Osteocyte (in vitro differentiated cells): ENCODE data around the gene HEBP2. TPM values are rescaled to one million over a fixed set of nuclear protein-coding genes. Genes with fewer than 3 reads are reported as not detected.

Experiments used
- DNase-seq: peaks from one replicate; pipeline ENCODE4 v3.0.0; 2021; ENCODE audit warnings: mixed read lengths; ENCODE audit not compliant: unreplicated experiment; ENCODE audit errors: extremely low spot score
- H3K27ac Mint-ChIP-seq: one replicate; pipeline ENCODE4 v1.8.0; 2021; ENCODE audit warnings: mild to moderate bottlenecking, mixed read lengths; ENCODE audit not compliant: unreplicated experiment
- H3K27me3 Mint-ChIP-seq: one replicate; pipeline ENCODE4 v1.8.0; 2021; ENCODE audit warnings: mixed read lengths; ENCODE audit not compliant: unreplicated experiment
- H3K36me3 Mint-ChIP-seq: one replicate; pipeline ENCODE4 v1.8.0; 2021; ENCODE audit warnings: mixed read lengths; ENCODE audit not compliant: unreplicated experiment
- H3K4me1 Mint-ChIP-seq: one replicate; pipeline ENCODE4 v1.8.0; 2021; ENCODE audit warnings: mixed read lengths; ENCODE audit not compliant: unreplicated experiment
- H3K4me3 Mint-ChIP-seq: one replicate; pipeline ENCODE4 v1.8.0; 2021; ENCODE audit warnings: mild to moderate bottlenecking, moderate library complexity, mixed read lengths; ENCODE audit not compliant: unreplicated experiment
- H3K9me3 Mint-ChIP-seq: one replicate; pipeline ENCODE4 v1.8.0; 2021; ENCODE audit warnings: mixed read lengths; ENCODE audit not compliant: unreplicated experiment
- CTCF ChIP-seq: fragments of 200-600 bp; sonication (generic); IDR thresholded peaks from 2 replicates; pipeline ENCODE4 v1.5.0; 2021; ENCODE audit warnings: antibody characterized with exemption, mild to moderate bottlenecking, moderate library complexity
- total RNA-seq: library from RNA; stranded (reverse); gene quantifications from 2 replicates; pipeline ENCODE4 v1.2.1, GENCODE V29; 2021

Gene HEBP2
- total RNA-seq, 1 donor from 2014 or later: 36.8 TPM

- Mint-ChIP-seq H3K4me3 (no peak within 1 kb of the TSS), H3K36me3 (no peaks in the 10 kb centered on the region), H3K27ac (no peak within 1 kb of the TSS), H3K4me1 (no peaks in the 10 kb centered on the region), H3K9me3 (no peaks in the 10 kb centered on the region), H3K27me3 (no peaks in the 10 kb centered on the region)
- TF ChIP-seq CTCF: no peak
- no peak for DNase-seq
Measured at GRCh38 chr6:138377844-138378243, 26.2 kb upstream of the HEBP2 start, which contains the start of gene SMIM28. SMIM28 (plus strand) TSS chr6:138377905; CDS start chr6:138378073, 168 bp downstream.

DNA sequence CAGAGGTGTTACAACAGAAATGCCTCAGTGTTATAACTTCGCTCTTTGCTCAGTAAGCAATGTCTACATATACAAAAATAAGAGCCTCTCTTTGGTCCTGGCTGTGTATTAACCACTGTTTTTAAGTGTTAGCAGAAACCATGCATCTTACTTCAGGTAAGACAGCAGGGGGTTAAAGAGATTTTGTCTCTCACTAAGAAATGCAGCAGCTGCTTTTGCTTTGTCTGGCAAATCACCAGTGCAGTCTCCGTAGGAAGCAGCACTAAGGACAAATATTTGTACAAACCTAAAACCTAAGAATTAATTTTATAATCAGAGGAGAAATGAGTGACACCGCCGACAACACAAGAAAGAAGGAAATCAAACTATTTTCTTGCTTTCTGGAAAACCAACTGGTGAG lies 25.6 kb upstream of the HEBP2 start:
- DNase-seq: no peak
- Mint-ChIP-seq H3K36me3 (no peaks in the 10 kb centered on the region), H3K27ac (no peak overlapping the region), H3K4me3 (no peak overlapping the region), H3K9me3 (no peaks in the 10 kb centered on the region), H3K4me1 (no peaks in the 10 kb centered on the region), H3K27me3 (no peaks in the 10 kb centered on the region)
- no peak for TF ChIP-seq CTCF

GRCh38 chr6:138382498-138383265 lies 21.3 kb upstream of the HEBP2 start:
- Mint-ChIP-seq H3K9me3 (no peaks in the 10 kb centered on the region), H3K27ac (no peak overlapping the region), H3K27me3 (peaks cover 3% of the 10 kb centered on the region), H3K4me1 (no peaks in the 10 kb centered on the region), H3K4me3 (no peak overlapping the region), H3K36me3 (no peaks in the 10 kb centered on the region)
- TF ChIP-seq CTCF: no peak
- DNase-seq: no peak

- Mint-ChIP-seq H3K36me3 (no peaks in the 10 kb centered on the region), H3K4me3 (no peak overlapping the region), H3K4me1 (no peaks in the 10 kb centered on the region), H3K27ac (no peak overlapping the region), H3K9me3 (no peaks in the 10 kb centered on the region), H3K27me3 (peaks cover 9% of the 10 kb centered on the region)
- DNase-seq: no peak
- TF ChIP-seq CTCF: no peak
Measured at GRCh38 chr6:138383776-138384175, 20.2 kb upstream of the HEBP2 start.

- H3K4me3 Mint-ChIP-seq: no peak overlapping the region
- peaks cover 25% of the 10 kb centered on the region for H3K27me3 Mint-ChIP-seq
- no peaks in the 10 kb centered on the region for H3K9me3 Mint-ChIP-seq
- no peak overlapping the region for H3K27ac Mint-ChIP-seq
- TF ChIP-seq CTCF: no peak
- no peaks in the 10 kb centered on the region for H3K36me3 Mint-ChIP-seq
- H3K4me1 Mint-ChIP-seq: no peaks in the 10 kb centered on the region
- DNase-seq: no peak
Measured at GRCh38 chr6:138386897-138387296, 17.1 kb upstream of the HEBP2 start.
